ENCODE measurements around the gene ANKRD27.
"Not testable (repeated sequence)": the region's sequence is repeated elsewhere in the genome, so short reads cannot be mapped to it uniquely, and the experiment has no call there.

ANKRD27 gene

GRCh38 chr19:32572700-32573491, 102.1 kb downstream of the ANKRD27 start:
- H3K9me3 ChIP-seq (ENCODE audit: insufficient read depth, low read depth, low read length); H3K4me3 ChIP-seq (ENCODE audit: low read length); H3K27ac ChIP-seq (ENCODE audit: low read depth, low read length); H3K4me1 ChIP-seq (ENCODE audit: insufficient read depth, low read length); H3K9ac ChIP-seq (ENCODE audit: low read depth, low read length); H3K27me3 ChIP-seq (ENCODE audit: insufficient read depth, low read length); H3K36me3 ChIP-seq (ENCODE audit: insufficient read depth, low read length): not testable (repeated sequence)
- 94% methylated on average over 21 of the region's 21 CpGs for WGBS

GRCh38 chr19:32571471-32572075, 103.4 kb downstream of the ANKRD27 start:
- not testable (repeated sequence) for H3K9me3 ChIP-seq (ENCODE audit: insufficient read depth, low read depth, low read length); H3K27me3 ChIP-seq (ENCODE audit: insufficient read depth, low read length); H3K4me1 ChIP-seq (ENCODE audit: insufficient read depth, low read length); H3K9ac ChIP-seq (ENCODE audit: low read depth, low read length); H3K36me3 ChIP-seq (ENCODE audit: insufficient read depth, low read length); H3K4me3 ChIP-seq (ENCODE audit: low read length); H3K27ac ChIP-seq (ENCODE audit: low read depth, low read length)
- WGBS = 94% methylated on average over 19 of the region's 36 CpGs

GRCh38 chr19:32570081-32570785, 104.7 kb downstream of the ANKRD27 start:
- Histone ChIP-seq H3K9me3 (ENCODE audit: insufficient read depth, low read depth, low read length) (no peaks in the 10 kb centered on the region), H3K27me3 (ENCODE audit: insufficient read depth, low read length) (no peaks in the 10 kb centered on the region), H3K36me3 (ENCODE audit: insufficient read depth, low read length) (no peaks in the 10 kb centered on the region), H3K27ac (ENCODE audit: low read depth, low read length) (no peak overlapping the region), H3K4me1 (ENCODE audit: insufficient read depth, low read length) (no peaks in the 10 kb centered on the region), H3K9ac (ENCODE audit: low read depth, low read length) (no peak overlapping the region), H3K4me3 (ENCODE audit: low read length) (no peak overlapping the region)
- WGBS = 66% methylated on average over 15 of the region's 15 CpGs

- no peak overlapping the region for H3K4me3 ChIP-seq (ENCODE audit: low read length)
- H3K27ac ChIP-seq (ENCODE audit: low read depth, low read length) = no peak overlapping the region
- H3K27me3 ChIP-seq (ENCODE audit: insufficient read depth, low read length) = no peaks in the 10 kb centered on the region
- H3K36me3 ChIP-seq (ENCODE audit: insufficient read depth, low read length) = no peaks in the 10 kb centered on the region
- no peaks in the 10 kb centered on the region for H3K9me3 ChIP-seq (ENCODE audit: insufficient read depth, low read depth, low read length)
- WGBS = 95% methylated on average over 9 of the region's 9 CpGs
- H3K9ac ChIP-seq (ENCODE audit: low read depth, low read length) = no peak overlapping the region
- H3K4me1 ChIP-seq (ENCODE audit: insufficient read depth, low read length) = no peaks in the 10 kb centered on the region
Measured at GRCh38 chr19:32567486-32567885, 107.5 kb downstream of the ANKRD27 start.

- H3K36me3 ChIP-seq (ENCODE audit: insufficient read depth, low read length) = no peaks in the 10 kb centered on the region
- 93% methylated on average over 5 of the region's 5 CpGs for WGBS
- no peak overlapping the region for H3K27ac ChIP-seq (ENCODE audit: low read depth, low read length)
- H3K9me3 ChIP-seq (ENCODE audit: insufficient read depth, low read depth, low read length) = no peaks in the 10 kb centered on the region
- H3K27me3 ChIP-seq (ENCODE audit: insufficient read depth, low read length) = no peaks in the 10 kb centered on the region
- H3K4me3 ChIP-seq (ENCODE audit: low read length) = no peak overlapping the region
- H3K4me1 ChIP-seq (ENCODE audit: insufficient read depth, low read length) = no peaks in the 10 kb centered on the region
- H3K9ac ChIP-seq (ENCODE audit: low read depth, low read length) = no peak overlapping the region
Measured at GRCh38 chr19:32566246-32566830, 108.6 kb downstream of the ANKRD27 start.

GRCh38 chr19:32563761-32564160, 111.2 kb downstream of the ANKRD27 start:
- no peak overlapping the region for H3K4me3 ChIP-seq (ENCODE audit: low read length)
- no peak overlapping the region for H3K27ac ChIP-seq (ENCODE audit: low read depth, low read length)
- H3K36me3 ChIP-seq (ENCODE audit: insufficient read depth, low read length) = no peaks in the 10 kb centered on the region
- no peaks in the 10 kb centered on the region for H3K9me3 ChIP-seq (ENCODE audit: insufficient read depth, low read depth, low read length)
- no peak overlapping the region for H3K9ac ChIP-seq (ENCODE audit: low read depth, low read length)
- H3K4me1 ChIP-seq (ENCODE audit: insufficient read depth, low read length) = no peaks in the 10 kb centered on the region
- 94% methylated on average over 9 of the region's 9 CpGs for WGBS
- H3K27me3 ChIP-seq (ENCODE audit: insufficient read depth, low read length) = no peaks in the 10 kb centered on the region

- Histone ChIP-seq H3K4me3 (ENCODE audit: low read length) (no peak overlapping the region), H3K4me1 (ENCODE audit: insufficient read depth, low read length) (no peaks in the 10 kb centered on the region), H3K36me3 (ENCODE audit: insufficient read depth, low read length) (no peaks in the 10 kb centered on the region), H3K27ac (ENCODE audit: low read depth, low read length) (no peak overlapping the region), H3K9ac (ENCODE audit: low read depth, low read length) (no peak overlapping the region), H3K27me3 (ENCODE audit: insufficient read depth, low read length) (no peaks in the 10 kb centered on the region), H3K9me3 (ENCODE audit: insufficient read depth, low read depth, low read length) (no peaks in the 10 kb centered on the region)
- WGBS = 78% methylated on average over 10 of the region's 10 CpGs
Measured at GRCh38 chr19:32558607-32559228, 116.3 kb downstream of the ANKRD27 start.

GRCh38 chr19:32555786-32556185, 119.2 kb downstream of the ANKRD27 start:
- Histone ChIP-seq H3K4me1 (ENCODE audit: insufficient read depth, low read length) (no peaks in the 10 kb centered on the region), H3K4me3 (ENCODE audit: low read length) (no peak overlapping the region), H3K36me3 (ENCODE audit: insufficient read depth, low read length) (no peaks in the 10 kb centered on the region), H3K27ac (ENCODE audit: low read depth, low read length) (no peak overlapping the region), H3K9ac (ENCODE audit: low read depth, low read length) (no peak overlapping the region), H3K27me3 (ENCODE audit: insufficient read depth, low read length) (no peaks in the 10 kb centered on the region), H3K9me3 (ENCODE audit: insufficient read depth, low read depth, low read length) (no peaks in the 10 kb centered on the region)
- 91% methylated on average over 1 of the region's 1 CpG for WGBS

GRCh38 chr19:32550666-32551065, 124.3 kb downstream of the ANKRD27 start:
- Histone ChIP-seq H3K27ac (ENCODE audit: low read depth, low read length) (no peak overlapping the region), H3K4me3 (ENCODE audit: low read length) (no peak overlapping the region), H3K9me3 (ENCODE audit: insufficient read depth, low read depth, low read length) (no peaks in the 10 kb centered on the region), H3K4me1 (ENCODE audit: insufficient read depth, low read length) (no peaks in the 10 kb centered on the region), H3K36me3 (ENCODE audit: insufficient read depth, low read length) (no peaks in the 10 kb centered on the region), H3K27me3 (ENCODE audit: insufficient read depth, low read length) (no peaks in the 10 kb centered on the region), H3K9ac (ENCODE audit: low read depth, low read length) (no peak overlapping the region)
- 90% methylated on average over 5 of the region's 5 CpGs for WGBS
